Tibial nerve (tissue), 3 donors: ENCODE data around the gene ADAMTS3.

Experiments used
- CTCF ChIP-seq, 5 experiments: fragments of 200-600 bp in 3 of 5; fragments of 450-650 bp in 2 of 5; sonication (generic) in 3 of 5; IDR thresholded peaks; one replicate each; pipeline ENCODE4 v1.5.1; 2016 to 2019; ENCODE audit warnings: antibody characterized with exemption in 5 of 5, mild to moderate bottlenecking in 3 of 5, moderate library complexity in 2 of 5
- POLR2A ChIP-seq, 2 donors: fragments of 450-650 bp; IDR thresholded peaks; one replicate each; pipeline ENCODE4 v1.6.1; 2017; ENCODE audit warnings: antibody characterized with exemption in 2 of 2, mild to moderate bottlenecking in 2 of 2, moderate library complexity in 2 of 2

- TF ChIP-seq CTCF (IDR thresholded peaks at IDR 0.05) (no peak), POLR2A (IDR thresholded peaks at IDR 0.05) (no peak)
Measured at GRCh38 chr4:72318421-72319170, 250.4 kb downstream of the ADAMTS3 start.
